Activated CD8-positive, alpha-beta memory T cell treated with anti-CD3 and anti-CD28 coated beads for 1 hour (primary cell): ENCODE results near the gene NUP62.

Experiments
- DNase-seq, 2 donors: peaks; one replicate each; pipeline ENCODE4 v3.0.0-alpha.2; 2020; ENCODE audit warnings: low read depth in 1 of 2; ENCODE audit errors: extremely low read depth in 1 of 2

The NUP62 gene

GRCh38 chr19:49906879-49907564 lies 22.3 kb downstream of the NUP62 start:
- no peak for DNase-seq

- DNase-seq = no peak
Measured at GRCh38 chr19:49904136-49904535, 25.2 kb downstream of the NUP62 start.

GRCh38 chr19:49896863-49897621 lies 32.3 kb downstream of the NUP62 start, which contains the start of gene IL4I1:
Gene IL4I1, minus strand, starts transcription at chr19:49896887. Its CDS starts 727 bp downstream, at chr19:49896160.
- DNase-seq = peak; percentile 19 to 41

GRCh38 chr19:49895566-49896297 lies 33.6 kb downstream of the NUP62 start:
- DNase-seq = no peak

- no peak for DNase-seq
Measured at GRCh38 chr19:49894879-49895565, 34.3 kb downstream of the NUP62 start.

GRCh38 chr19:49894011-49894664 lies 35.2 kb downstream of the NUP62 start:
- DNase-seq = no peak

- no peak for DNase-seq
Measured at GRCh38 chr19:49892716-49893115, 36.6 kb downstream of the NUP62 start.

- no peak for DNase-seq
Measured at GRCh38 chr19:49891393-49891792, 37.9 kb downstream of the NUP62 start.

- DNase-seq = peak; percentile 21 to 55
Measured at GRCh38 chr19:49890349-49891311, 38.7 kb downstream of the NUP62 start.

GRCh38 chr19:49889687-49890348 lies 39.5 kb downstream of the NUP62 start:
- peak; percentile 38 to 63 for DNase-seq

GRCh38 chr19:49889038-49889686 lies 40.1 kb downstream of the NUP62 start:
- DNase-seq = no peak

GRCh38 chr19:49888510-49888824 lies 40.8 kb downstream of the NUP62 start:
- DNase-seq = no peak

- DNase-seq = no peak
Measured at GRCh38 chr19:49887665-49888509, 41.4 kb downstream of the NUP62 start.

- no peak for DNase-seq
Measured at GRCh38 chr19:49887037-49887664, 42.2 kb downstream of the NUP62 start.

GRCh38 chr19:49884760-49885159 lies 44.5 kb downstream of the NUP62 start:
- DNase-seq = no peak

- DNase-seq = no peak
Measured at GRCh38 chr19:49884109-49884508, 45.2 kb downstream of the NUP62 start.

GRCh38 chr19:49883094-49883493 lies 46.2 kb downstream of the NUP62 start:
- no peak for DNase-seq
